AG10803 (cell line): ENCODE data around the gene SUSD3.
A peak's percentile ranks its signal among the peaks of the same experiment; 100 is the strongest.

ENCODE experiments used
- DNase-seq: peaks from one replicate; pipeline ENCODE4 v3.0.0; 2010; ENCODE audit warnings: low read depth
- H3K4me3 ChIP-seq: 2 replicates; pipeline ENCODE4 v1.5.1; 2011; ENCODE audit warnings: mild to moderate bottlenecking, low read length, control low read depth
- TF ChIP-seq, protein P1 (sequence below): conservative IDR thresholded peaks from 2 replicates; pipeline ENCODE4 v1.5.1; 2011; ENCODE audit warnings: mild to moderate bottlenecking, low read length, control low read depth, inconsistent platforms

SUSD3 gene

DNA sequence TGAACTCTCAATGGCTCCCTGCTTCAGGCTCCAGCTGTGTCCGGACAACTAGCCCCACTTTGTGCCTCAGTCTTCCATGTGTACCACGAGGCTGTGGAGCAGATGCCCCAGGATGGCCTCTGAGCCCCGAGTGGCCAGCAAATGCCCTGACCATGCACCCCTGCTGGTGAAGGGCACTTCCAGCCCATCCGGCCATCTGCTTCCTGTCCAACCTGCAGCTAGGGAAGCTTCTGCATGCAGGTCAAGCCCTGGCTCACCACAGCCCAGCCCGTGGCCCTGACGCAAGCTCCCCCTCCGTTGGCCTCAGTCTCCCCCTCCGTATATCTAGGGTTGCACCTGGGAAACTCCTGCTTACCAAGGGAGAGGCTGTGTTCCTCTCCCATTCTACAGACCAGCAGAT is 70.8 kb downstream of the SUSD3 start:
- TF ChIP-seq, protein P1, sequence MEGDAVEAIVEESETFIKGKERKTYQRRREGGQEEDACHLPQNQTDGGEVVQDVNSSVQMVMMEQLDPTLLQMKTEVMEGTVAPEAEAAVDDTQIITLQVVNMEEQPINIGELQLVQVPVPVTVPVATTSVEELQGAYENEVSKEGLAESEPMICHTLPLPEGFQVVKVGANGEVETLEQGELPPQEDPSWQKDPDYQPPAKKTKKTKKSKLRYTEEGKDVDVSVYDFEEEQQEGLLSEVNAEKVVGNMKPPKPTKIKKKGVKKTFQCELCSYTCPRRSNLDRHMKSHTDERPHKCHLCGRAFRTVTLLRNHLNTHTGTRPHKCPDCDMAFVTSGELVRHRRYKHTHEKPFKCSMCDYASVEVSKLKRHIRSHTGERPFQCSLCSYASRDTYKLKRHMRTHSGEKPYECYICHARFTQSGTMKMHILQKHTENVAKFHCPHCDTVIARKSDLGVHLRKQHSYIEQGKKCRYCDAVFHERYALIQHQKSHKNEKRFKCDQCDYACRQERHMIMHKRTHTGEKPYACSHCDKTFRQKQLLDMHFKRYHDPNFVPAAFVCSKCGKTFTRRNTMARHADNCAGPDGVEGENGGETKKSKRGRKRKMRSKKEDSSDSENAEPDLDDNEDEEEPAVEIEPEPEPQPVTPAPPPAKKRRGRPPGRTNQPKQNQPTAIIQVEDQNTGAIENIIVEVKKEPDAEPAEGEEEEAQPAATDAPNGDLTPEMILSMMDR: no peak
- no peak for DNase-seq
- H3K4me3 ChIP-seq: no peak overlapping the region

- DNase-seq: no peak
- H3K4me3 ChIP-seq: no peak overlapping the region
- TF ChIP-seq, protein P1: no peak
Observed at GRCh38 chr9:93129691-93130500, 71.4 kb downstream of the SUSD3 start.

DNA sequence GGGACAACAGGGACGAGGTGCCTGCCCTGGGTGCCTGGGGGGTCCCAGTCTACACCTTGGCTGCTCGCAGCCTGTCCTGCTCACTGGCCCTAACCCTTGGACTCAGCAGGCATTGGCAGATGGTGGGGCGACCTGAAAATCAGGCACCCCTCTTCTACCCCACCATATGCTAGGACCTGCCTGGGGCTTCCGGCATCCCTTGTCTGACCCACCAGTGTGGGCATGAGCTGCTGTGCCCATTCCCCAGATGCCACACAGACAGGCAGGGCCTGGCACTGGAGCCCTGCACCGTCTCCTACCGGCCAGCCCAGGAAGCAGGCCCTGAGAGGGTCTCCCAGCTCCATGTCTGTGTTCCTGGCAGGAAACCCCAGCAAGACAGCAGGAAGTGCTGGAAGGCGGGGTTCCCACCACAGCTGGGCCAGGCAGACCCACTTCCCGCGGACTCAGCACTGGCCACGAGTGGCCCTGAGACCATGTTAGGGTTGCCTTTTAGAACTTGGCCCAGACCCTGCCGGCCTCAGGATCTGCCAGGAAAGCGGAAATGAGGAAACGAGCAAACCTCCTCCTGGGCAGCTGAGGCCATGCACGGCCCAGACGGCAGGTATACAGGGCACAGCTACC is 72.5 kb downstream of the SUSD3 start:
- no peak overlapping the region for H3K4me3 ChIP-seq
- TF ChIP-seq, protein P1: no peak
- no peak for DNase-seq

DNA sequence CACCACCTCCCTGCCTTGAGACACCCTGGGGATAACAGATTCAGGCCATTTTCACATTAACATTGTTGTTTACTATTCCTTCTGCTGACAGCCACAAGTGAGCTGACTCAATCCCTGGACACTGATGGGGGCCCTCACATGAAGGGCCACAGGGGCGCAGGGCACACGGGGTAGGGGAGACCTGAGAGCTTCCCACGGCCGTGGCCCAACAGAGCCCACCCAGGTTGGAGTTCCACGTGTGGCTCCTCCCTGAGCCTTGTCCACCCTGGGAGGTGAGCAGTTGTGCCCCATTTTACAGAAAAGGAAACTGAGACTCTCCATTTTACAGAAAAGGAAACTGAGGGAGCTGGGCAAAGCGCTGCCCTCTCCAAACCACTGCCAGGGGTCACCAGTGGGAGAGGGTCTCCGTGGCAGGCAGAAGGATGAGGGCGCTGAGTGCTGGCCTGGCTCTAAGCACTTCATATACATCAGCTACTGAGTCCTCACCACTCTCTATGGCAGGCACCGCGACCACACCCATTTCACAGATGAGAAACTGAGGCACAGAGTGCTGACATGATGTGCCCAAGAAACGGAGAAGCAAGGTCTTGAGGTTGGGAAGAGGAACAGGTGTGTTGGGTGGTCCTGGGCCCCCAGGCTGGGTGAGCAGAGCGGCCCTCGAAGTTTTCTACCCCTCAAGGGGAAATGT is 73.2 kb downstream of the SUSD3 start:
- H3K4me3 ChIP-seq: no peak overlapping the region
- TF ChIP-seq, protein P1: no peak

DNA sequence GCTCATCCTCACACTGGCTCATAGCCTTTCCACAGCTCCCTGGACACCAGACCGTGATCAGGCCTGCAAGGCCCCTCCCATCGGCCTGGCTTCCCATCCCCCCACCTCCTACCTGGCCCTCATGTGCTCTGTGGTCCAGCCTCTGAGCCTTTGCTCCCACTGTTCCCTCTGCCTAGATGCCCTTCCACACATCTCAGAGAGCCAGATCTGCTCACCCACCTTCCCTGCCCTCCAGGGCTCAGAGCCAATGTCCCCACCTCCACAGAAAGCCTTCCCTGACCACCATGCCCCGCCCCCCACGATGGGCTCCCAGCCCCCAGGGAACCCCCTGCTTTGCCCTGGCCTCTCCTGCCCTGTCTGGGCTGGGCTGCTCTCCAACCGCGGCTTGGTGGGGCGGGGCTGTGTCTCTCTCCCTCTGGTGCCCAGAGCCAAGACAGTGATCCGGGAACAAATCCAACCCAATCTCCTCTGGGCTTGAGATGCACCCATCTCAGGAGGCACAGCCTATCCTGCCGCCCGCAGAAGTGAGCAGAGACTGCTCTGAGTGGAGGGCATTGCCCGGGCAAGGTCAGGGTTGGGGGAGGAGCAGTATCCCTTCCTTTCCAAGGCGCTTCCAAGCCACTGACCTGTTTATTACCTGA is 73.9 kb downstream of the SUSD3 start:
- peak; percentile 78 for DNase-seq
- TF ChIP-seq, protein P1: no peak
- H3K4me3 ChIP-seq: peak overlapping the region; percentile 76

More for the DNA sequence above, 73.2 kb downstream of the SUSD3 start:
- DNase-seq: no peak

GRCh38 chr9:93132946-93133680 is 74.6 kb downstream of the SUSD3 start:
- peak overlapping the region; percentile 76 for H3K4me3 ChIP-seq
- no peak for DNase-seq

More at GRCh38 chr9:93132946-93133680, 74.6 kb downstream of the SUSD3 start:
- TF ChIP-seq, protein P1: no peak
